Measurements from ENCODE around the gene RUNX3. TPM values are rescaled to one million over a fixed set of nuclear protein-coding genes. Genes with fewer than 3 reads are reported as not detected.

Gene RUNX3
- total and polyA plus RNA-seq, 2 of the 8 experiments (the other 6 are each of a cell fraction or from before 2014, with no cell fraction given): 0.62 to 0.82 TPM

DNA sequence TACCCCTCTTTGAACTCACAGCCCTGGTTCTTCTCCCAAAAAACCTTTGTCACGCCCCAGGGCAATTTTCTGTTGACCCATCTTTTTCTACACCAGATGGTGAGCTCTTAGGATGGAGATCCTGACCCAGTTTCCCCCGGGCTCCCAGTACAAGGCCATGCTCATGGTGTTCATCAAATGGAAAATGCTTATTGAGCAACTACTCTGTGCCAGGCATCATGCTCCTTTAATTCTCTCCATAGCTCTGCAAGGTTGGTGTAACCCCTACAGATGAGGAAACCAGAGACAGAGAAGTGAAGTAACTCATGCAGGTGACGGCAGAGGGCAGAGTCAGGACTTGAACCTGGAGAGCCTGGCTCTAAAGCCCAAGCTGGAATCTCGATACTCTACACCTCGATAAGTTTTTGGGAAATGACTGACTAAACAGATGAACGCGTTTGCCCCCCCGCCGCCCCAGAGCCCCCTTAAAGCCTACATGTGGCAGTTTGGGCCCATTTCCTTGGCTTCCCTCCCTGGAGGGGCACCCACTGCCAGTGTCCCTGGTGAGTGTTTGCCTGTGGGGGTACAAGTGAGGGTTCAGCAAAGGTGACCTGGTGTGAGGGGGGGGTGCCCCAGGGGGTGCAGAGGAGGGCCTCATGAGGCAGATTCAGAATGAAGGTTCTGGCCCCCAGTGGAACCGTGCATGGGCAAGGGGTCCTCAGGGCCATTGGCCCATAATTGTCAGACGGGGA is 30.2 kb upstream of the RUNX3 start (continued):
- TF ChIP-seq SIRT6 (IDR thresholded peaks at IDR 0.05; ENCODE audit: low read length) (no peak), KDM1A (IDR thresholded peaks at IDR 0.05; ENCODE audit: borderline replicate concordance, low read length) (no peak), ATF3 (IDR thresholded peaks at IDR 0.05; ENCODE audit: insufficient read depth, low read depth, low read length) (no peak), RNF2 (IDR thresholded peaks at IDR 0.05; ENCODE audit: borderline replicate concordance, low read depth, low read length, missing control alignments, poor library complexity, severe bottlenecking) (no peak), EGR1 (IDR thresholded peaks at IDR 0.05; ENCODE audit: borderline replicate concordance, low read depth, low read length) (no peak)

All from H1 (cell line).